NCI-H187 treated with DMSO at 0.1 percent for 48 hours (cell line): ENCODE results near the gene SLC13A1.
A peak's percentile ranks its signal among the peaks of the same experiment; 100 is the strongest.

ENCODE experiments used
- DNase-seq: peaks from one replicate; lab custom pipeline; 2025; lab: John Stamatoyannopoulos, UW

The SLC13A1 gene

GRCh38 chr7:123193235-123193634, 6.5 kb downstream of the SLC13A1 start:
- DNase-seq: no peak

DNA sequence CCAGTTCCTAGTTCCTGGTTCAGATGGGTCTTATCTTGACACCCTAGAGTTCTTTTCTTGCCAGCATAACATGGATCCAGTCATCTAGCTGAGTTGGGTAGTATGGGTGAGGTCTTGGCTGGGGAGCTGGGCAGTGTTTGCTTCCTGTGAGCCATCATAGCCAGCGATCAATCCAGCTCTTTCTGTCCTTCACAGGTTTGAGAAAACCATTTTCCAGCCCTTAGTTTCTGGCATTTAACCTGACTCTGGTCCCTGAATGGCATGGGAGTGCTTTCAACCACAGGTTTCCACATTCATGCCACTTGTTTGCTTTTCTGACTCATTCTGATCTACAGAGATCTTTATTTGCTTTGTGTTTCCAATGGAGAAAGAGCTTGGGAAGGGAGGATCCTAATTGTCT, 8.6 kb downstream of the SLC13A1 start:
- no peak for DNase-seq

DNA sequence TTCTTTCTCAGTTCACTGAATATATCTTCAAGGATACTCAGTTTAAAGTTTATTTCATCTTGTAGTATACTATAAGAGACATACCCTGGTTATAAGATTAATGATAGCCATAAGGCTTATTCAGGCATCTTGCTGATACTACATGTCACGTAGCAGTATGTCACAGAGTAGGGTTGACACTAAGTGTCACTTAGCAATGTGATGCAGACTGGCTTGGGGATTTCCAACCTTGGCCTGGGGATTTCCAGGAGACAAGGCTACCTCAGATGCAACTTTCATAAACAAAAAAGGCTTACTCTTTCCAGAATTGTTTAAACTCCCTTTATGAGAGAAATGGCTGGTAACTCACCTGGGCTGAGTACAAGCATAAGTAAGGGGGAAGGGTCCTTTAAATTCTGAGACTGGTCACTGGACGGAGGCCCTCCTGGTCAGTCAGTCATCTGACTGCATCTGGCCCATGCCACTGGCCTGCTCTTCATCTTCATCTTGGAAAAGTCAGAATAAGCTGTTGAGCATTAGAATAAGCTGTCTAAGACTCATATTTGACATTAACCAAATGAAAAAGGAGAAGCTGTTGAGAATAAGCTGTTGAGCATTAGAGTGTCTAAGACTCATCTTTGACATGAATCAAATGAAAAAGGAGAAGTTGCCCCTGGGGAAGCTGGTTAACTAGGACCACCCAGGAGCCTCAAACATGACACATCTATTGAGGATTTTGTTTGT, 9.5 kb downstream of the SLC13A1 start:
- DNase-seq: no peak

GRCh38 chr7:123185756-123186155, 14.0 kb downstream of the SLC13A1 start:
- DNase-seq: no peak

DNA sequence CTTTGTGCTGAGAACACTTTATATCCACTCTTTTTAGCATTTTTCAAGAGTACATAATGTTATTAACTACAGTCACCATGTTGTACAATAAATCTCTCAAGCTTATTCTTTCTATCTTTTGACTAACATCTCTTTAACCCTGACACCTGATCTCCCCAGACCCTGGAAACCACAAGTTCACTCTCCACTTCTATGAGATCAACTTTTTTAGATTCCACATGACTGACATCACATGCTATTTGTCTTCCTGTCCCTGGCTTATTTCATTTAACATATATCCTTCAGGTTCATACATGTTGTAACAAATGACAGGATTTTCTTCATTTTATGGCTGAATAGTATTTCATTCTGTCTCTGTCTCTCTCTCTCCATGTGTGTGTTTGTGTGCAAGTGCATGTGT, 15.5 kb downstream of the SLC13A1 start:
- DNase-seq: no peak

DNA sequence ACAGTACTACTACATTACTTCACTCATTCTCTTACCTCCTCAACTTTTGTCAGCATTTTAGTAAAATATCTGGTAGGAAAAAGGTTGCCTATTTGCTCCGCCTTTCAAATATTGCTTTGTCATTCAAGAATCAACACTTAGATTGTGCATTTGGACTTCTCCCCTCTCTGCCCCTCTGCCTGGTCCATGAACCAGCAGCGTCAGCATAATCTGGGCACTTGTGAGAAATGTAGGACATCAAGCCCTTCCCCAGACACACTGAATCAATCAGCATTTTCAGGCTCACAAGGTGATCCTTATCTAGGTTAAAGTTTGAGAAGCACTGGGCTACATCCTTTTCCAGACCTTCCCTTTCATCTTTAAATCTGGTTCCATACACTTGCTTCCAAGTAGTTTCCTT, 16.3 kb downstream of the SLC13A1 start:
- no peak for DNase-seq

DNA sequence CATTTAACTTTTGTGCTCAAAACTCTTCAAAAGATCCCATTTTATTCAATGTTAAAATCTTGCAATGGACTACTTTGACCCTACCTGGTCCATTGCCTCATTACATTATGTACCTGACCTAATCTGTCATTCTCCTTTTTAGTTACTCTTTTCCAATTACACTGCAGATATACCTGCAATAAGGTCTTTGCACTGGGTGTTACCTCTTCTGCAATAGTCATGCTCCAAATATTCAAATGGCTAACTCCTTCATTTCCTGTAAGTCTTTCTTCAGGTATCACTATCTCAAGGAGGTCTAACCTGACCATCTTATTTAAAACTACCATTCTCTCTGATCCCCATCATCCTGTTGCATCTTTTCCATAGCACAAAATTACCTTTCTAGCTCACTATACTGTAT, 22.3 kb downstream of the SLC13A1 start:
- no peak for DNase-seq

- DNase-seq: no peak
Observed at GRCh38 chr7:123170333-123171246, 29.2 kb downstream of the SLC13A1 start.

- no peak for DNase-seq
Observed at GRCh38 chr7:123169065-123169464, 30.7 kb downstream of the SLC13A1 start.

DNA sequence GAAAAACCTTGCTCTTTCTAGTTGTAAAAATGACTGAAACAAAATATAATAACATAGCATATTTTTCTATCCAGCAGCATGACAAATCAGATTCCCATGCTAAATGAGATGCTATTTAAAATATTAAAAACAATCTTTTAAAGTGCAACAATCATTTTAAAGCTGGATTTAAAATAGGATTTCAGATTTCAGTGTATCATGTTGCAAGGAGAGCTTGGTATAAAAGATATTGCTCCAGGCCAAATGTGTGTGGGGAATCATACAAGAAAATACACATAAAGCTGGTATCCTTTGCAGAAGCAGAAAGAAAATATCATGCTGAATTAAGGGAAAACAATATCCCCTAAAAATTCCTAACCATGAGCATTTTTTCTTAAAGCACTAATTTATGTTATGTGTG, 42.2 kb downstream of the SLC13A1 start:
- no peak for DNase-seq

- no peak for DNase-seq
Observed at GRCh38 chr7:123155571-123155970, 44.2 kb downstream of the SLC13A1 start.

GRCh38 chr7:123154231-123154860, 45.4 kb downstream of the SLC13A1 start:
- peak; percentile 32 for DNase-seq

GRCh38 chr7:123151443-123151842, 48.3 kb downstream of the SLC13A1 start:
- DNase-seq: no peak

GRCh38 chr7:123148813-123149212, 51.0 kb downstream of the SLC13A1 start:
- DNase-seq: no peak

- DNase-seq: no peak
Observed at GRCh38 chr7:123143252-123144006, 56.3 kb downstream of the SLC13A1 start.

DNA sequence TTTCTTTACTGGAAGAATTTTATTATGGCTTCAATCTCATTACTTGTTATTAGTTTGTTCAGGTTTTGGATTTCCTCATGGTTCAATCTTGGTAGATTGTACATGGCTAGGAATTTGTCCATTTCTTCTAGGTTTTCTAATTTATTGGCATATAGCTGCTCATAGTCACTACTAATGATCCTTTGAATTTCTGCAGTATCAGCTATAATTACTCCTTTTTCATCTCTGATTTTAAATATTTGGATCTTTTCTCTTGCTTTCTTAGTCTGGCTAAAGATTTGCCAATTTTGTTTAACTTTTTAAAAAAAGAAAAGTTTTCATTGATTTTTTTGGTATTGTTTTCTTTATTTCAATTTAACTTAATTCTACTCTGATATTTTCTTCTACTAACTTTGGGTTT, 59.2 kb downstream of the SLC13A1 start:
- DNase-seq: no peak

- DNase-seq: no peak
Observed at GRCh38 chr7:123135960-123136359, 63.8 kb downstream of the SLC13A1 start.

- no peak for DNase-seq
Observed at GRCh38 chr7:123133924-123134323, 65.8 kb downstream of the SLC13A1 start.

GRCh38 chr7:123131961-123132360, 67.8 kb downstream of the SLC13A1 start:
- DNase-seq: no peak

GRCh38 chr7:123131556-123131955, 68.2 kb downstream of the SLC13A1 start:
- DNase-seq: no peak

DNA sequence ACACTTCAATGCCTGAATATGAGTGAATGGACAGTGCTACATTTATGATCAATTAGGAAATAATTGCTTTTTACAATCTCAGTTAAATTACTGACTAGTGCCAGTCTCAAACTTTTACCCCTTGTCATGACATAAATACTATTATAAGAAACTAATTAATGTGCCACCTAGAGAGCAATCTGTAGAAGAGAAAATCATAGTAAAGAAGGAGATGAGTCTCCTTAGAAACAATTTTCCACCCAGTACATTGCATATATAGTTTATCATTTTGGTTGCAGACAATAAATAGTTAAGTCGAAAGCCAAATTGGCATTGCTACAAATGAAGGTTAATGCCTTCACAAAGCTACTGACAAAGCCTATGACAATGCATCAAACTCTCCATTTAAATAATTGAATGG, 68.6 kb downstream of the SLC13A1 start:
- no peak for DNase-seq

GRCh38 chr7:123126691-123127090, 73.1 kb downstream of the SLC13A1 start:
- no peak for DNase-seq
